ENCODE data around the gene PCNX4.

GRCh38 chr14:60204843-60205774 is 113.4 kb downstream of the PCNX4 start:
- TF ChIP-seq CTCF (IDR thresholded peaks at IDR 0.05) (no peak), POLR2A (IDR thresholded peaks at IDR 0.05) (no peak)

Measured in body of pancreas (tissue), 4 donors.